ENCODE data around the gene SIGMAR1.

Gene SIGMAR1

DNA sequence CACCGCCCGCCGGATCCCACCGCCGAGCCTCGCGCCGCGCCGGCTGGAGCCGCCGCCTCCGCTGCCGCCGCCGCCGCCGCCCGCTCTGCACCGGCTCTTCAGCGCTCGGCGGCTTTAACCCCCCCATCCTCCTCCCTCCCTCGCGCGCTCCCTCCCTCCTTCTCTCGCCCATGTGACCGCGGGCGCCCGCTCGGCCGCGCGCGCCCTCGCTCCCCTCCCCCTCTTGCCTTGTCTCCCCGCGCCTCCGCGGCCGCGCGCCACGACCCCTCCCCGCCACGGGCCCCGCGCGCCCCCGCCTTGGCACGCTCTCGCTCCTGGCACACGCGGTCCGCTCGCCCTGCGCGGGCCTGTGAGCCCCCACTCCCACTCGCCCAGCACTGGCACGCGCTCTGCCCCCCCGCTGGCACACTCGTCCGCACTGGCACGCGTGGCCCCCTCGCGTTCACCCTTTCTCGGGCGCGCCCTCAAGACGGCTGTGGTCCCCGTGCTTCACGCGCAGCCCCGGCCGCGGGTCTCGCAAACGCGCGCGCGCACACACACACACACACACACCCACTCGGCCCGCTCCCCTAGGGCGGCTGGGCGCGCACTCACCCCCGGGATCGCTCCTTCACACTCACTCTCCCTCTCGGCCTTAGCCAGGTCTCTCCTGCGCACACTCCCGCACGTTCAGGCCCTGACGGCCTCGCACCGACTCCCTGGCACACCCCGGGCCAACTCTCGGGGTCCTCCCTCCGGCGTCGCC, 47.8 kb downstream of the SIGMAR1 start, which contains the start of gene CNTFR:
Gene CNTFR, minus strand, starts transcription at position 89 of the 745 bp plus-strand sequence. CDS start 20,743 bp downstream, outside the sequence.
- TF ChIP-seq CTCF (IDR thresholded peaks at IDR 0.05; ENCODE audit: low read depth, low read length) = no peak
- no peak within 1 kb of the TSS for H3K4me3 ChIP-seq (ENCODE audit: low read depth, low read length)

DNA sequence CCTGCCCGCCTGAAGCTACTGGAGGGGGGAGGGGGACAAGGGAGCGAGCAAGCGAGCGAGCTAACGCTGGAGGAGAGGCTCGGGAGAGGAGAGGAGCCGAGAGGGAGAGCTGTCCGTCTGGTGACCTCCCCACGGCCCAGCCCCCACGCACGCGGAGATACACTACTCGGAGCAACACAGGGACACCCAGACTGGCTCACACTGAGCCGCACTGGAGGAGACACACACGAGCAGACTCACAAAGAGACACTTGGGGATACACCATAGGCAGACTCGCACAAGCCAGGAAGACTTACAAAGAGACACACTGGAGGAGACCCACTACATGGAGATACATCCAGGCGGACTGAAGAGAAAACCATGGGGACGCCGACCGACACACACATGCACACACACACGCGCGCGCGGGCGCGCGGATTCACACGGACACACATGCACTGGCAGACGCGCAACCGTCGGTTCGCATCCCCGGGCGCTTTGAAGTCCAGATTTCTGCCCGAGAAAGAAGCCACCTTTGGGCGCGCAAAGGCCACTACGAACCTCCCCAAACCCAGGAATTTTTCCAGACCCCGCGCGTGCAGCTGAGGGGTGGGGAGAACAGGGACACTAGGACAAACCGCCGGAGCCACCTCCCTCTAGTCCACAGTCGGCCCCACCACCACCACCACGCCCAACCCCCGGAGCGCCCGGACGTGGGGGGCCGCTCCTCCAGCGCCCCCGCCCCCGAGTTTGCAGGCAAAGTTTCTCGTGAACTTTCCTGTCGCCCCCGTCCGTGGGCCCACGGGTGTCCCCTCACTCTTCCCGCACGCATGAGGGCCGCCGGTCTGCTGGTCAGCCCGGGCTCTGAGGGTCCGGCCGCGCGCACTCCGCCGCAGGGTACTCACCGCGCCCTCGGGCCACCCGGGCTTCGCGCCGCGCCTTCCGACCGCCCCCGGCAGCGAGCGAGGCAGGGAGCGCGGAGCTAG, 48.6 kb downstream of the SIGMAR1 start:
- TF ChIP-seq CTCF (IDR thresholded peaks at IDR 0.05; ENCODE audit: low read depth, low read length) = no peak
- no peak overlapping the region for H3K4me3 ChIP-seq (ENCODE audit: low read depth, low read length)

DNA sequence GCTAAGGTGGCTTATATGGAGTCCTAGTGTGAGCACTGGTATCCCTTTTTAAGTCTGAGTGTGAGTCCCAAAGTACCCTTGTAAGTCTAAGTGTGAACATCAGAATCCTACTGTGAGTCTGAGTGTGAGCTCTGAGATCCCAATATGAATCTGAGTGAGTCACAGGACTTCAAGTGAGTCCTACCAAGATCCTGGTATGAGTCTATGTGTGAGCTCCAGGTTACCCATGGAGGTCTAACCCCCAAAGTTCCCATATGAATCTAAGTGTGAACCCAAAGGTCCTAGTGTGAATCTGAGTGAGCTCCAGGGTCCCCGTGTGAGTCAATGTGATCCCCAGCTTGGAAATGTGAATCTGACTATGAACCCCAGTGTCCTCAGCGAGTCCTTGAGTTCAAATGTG, 50.3 kb downstream of the SIGMAR1 start:
- no peak overlapping the region for H3K4me3 ChIP-seq (ENCODE audit: low read depth, low read length)

DNA sequence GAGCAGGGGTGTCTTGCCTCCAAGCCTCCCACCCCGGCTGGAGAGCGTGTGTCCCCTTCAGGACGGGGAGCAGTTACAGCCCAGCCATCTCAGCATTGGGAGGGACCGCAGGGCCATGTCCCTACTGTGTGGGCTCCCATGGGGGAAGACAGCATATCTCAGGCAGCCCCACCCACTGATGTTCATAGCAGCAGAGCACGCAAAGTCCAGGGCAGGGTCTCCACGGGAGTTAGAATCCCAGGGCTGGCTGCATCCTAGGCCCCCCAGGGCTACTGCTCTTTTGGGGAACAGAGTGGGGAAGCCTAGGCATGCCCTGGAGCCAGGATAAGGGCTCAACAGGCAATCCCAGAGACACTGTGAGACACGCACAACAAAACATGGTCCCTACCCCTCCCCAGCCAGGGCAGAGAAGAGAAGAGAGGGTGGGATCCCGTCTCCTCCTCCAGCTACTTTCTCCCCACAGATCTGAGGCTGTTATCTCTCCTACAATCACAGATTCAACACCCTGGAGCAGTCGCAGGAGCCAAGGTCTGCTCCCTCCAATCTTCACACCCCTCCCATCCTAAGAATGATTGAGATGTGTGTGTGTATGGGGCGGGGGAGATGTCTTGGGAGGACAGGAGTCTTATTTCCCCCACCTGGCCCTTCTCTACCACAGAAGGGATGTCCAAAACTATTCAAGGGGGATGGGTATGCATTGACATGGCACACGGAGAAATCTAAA, 51.5 kb downstream of the SIGMAR1 start:
- H3K4me3 ChIP-seq (ENCODE audit: low read depth, low read length) = no peak overlapping the region

More for the DNA sequence above, 50.3 kb downstream of the SIGMAR1 start:
- no peak for TF ChIP-seq CTCF (IDR thresholded peaks at IDR 0.05; ENCODE audit: low read depth, low read length)

DNA sequence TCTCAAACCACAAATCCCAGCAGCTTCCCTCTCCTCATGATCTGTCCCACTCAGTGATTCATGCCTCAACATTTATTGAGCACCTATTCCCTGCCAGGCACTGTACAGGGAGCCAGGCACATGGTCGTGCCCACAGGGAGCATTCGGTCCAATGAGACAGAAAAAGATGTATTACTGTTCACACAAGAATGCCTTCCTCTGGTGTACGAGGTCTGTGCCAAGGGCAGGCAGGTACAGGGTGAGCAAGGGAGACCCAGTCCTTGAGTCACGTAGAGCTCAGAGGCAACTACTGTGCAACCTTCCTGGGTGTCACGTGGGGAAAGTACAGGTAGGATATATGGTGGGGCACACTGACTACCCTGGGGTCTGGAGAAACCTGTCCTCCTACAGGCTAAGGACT, 52.6 kb downstream of the SIGMAR1 start:
- no peak for TF ChIP-seq CTCF (IDR thresholded peaks at IDR 0.05; ENCODE audit: low read depth, low read length)
- H3K4me3 ChIP-seq (ENCODE audit: low read depth, low read length) = no peak overlapping the region

More for the DNA sequence above, 51.5 kb downstream of the SIGMAR1 start:
- no peak for TF ChIP-seq CTCF (IDR thresholded peaks at IDR 0.05; ENCODE audit: low read depth, low read length)
